Measurements from ENCODE around the gene ERI3. TPM values are rescaled to one million over a fixed set of nuclear protein-coding genes. Genes with fewer than 3 reads are reported as not detected.

ERI3 gene
- total and polyA plus RNA-seq, 2 of the 13 experiments (the other 11 are each of a cell fraction or from before 2014, with no cell fraction given) = 35.6 to 35.9 TPM

DNA sequence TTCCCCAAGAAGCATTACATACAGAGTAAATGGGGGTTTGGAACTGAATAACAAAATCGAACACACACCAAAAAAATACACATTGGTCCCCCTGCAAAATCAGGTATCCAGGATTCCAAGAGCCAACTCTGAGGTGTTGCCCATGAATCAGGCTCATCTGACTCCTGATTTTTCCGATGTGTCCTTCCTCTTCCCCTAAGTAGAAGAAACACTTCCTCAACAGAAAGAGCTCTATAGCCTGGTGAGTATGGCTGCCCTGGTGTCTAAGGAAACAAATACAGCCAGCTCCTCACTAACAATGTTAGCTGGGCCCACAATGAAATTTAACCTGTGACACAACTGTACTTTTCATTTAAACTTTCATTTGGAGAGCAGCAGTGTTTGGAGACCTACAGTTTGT is 33.6 kb downstream of the ERI3 start (continued):
- TF ChIP-seq, protein P1, sequence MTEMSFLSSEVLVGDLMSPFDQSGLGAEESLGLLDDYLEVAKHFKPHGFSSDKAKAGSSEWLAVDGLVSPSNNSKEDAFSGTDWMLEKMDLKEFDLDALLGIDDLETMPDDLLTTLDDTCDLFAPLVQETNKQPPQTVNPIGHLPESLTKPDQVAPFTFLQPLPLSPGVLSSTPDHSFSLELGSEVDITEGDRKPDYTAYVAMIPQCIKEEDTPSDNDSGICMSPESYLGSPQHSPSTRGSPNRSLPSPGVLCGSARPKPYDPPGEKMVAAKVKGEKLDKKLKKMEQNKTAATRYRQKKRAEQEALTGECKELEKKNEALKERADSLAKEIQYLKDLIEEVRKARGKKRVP (CRISPR knock-in tag; IDR thresholded peaks at IDR 0.05) = no peak
- TF ChIP-seq, protein P2, sequence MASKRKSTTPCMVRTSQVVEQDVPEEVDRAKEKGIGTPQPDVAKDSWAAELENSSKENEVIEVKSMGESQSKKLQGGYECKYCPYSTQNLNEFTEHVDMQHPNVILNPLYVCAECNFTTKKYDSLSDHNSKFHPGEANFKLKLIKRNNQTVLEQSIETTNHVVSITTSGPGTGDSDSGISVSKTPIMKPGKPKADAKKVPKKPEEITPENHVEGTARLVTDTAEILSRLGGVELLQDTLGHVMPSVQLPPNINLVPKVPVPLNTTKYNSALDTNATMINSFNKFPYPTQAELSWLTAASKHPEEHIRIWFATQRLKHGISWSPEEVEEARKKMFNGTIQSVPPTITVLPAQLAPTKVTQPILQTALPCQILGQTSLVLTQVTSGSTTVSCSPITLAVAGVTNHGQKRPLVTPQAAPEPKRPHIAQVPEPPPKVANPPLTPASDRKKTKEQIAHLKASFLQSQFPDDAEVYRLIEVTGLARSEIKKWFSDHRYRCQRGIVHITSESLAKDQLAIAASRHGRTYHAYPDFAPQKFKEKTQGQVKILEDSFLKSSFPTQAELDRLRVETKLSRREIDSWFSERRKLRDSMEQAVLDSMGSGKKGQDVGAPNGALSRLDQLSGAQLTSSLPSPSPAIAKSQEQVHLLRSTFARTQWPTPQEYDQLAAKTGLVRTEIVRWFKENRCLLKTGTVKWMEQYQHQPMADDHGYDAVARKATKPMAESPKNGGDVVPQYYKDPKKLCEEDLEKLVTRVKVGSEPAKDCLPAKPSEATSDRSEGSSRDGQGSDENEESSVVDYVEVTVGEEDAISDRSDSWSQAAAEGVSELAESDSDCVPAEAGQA (IDR thresholded peaks at IDR 0.05; ENCODE audit: low read depth) = no peak
- TF ChIP-seq, protein P2 (CRISPR knock-in tag; IDR thresholded peaks at IDR 0.05; ENCODE audit: borderline replicate concordance) = no peak
- TF ChIP-seq, protein P3, sequence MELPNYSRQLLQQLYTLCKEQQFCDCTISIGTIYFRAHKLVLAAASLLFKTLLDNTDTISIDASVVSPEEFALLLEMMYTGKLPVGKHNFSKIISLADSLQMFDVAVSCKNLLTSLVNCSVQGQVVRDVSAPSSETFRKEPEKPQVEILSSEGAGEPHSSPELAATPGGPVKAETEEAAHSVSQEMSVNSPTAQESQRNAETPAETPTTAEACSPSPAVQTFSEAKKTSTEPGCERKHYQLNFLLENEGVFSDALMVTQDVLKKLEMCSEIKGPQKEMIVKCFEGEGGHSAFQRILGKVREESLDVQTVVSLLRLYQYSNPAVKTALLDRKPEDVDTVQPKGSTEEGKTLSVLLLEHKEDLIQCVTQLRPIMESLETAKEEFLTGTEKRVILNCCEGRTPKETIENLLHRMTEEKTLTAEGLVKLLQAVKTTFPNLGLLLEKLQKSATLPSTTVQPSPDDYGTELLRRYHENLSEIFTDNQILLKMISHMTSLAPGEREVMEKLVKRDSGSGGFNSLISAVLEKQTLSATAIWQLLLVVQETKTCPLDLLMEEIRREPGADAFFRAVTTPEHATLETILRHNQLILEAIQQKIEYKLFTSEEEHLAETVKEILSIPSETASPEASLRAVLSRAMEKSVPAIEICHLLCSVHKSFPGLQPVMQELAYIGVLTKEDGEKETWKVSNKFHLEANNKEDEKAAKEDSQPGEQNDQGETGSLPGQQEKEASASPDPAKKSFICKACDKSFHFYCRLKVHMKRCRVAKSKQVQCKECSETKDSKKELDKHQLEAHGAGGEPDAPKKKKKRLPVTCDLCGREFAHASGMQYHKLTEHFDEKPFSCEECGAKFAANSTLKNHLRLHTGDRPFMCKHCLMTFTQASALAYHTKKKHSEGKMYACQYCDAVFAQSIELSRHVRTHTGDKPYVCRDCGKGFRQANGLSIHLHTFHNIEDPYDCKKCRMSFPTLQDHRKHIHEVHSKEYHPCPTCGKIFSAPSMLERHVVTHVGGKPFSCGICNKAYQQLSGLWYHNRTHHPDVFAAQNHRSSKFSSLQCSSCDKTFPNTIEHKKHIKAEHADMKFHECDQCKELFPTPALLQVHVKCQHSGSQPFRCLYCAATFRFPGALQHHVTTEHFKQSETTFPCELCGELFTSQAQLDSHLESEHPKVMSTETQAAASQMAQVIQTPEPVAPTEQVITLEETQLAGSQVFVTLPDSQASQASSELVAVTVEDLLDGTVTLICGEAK (IDR thresholded peaks at IDR 0.05) = no peak
- TF ChIP-seq, protein P3 (CRISPR knock-in tag; IDR thresholded peaks at IDR 0.05) = no peak
